Endothelial cell of umbilical vein (primary cell): ENCODE data around the gene CADM4.

ENCODE experiments used
- POLR2A ChIP-seq: IDR thresholded peaks from 2 replicates; pipeline ENCODE4 v1.6.1; 2012; ENCODE audit warnings: low read depth, mild to moderate bottlenecking, control low read depth, low read length
- TF ChIP-seq, protein P1 (sequence below), 2 donors: IDR thresholded peaks; 1 replicate in 1 of 2; 2 replicates in 1 of 2; pipeline ENCODE4 v1.5.1; 2011; ENCODE audit warnings: low read length in 2 of 2, mild to moderate bottlenecking in 2 of 2, moderate library complexity in 2 of 2, control low read depth in 1 of 2, inconsistent platforms in 1 of 2, low read depth in 1 of 2; ENCODE audit not compliant: insufficient read depth in 1 of 2; ENCODE audit errors: extremely low read depth in 1 of 2

DNA sequence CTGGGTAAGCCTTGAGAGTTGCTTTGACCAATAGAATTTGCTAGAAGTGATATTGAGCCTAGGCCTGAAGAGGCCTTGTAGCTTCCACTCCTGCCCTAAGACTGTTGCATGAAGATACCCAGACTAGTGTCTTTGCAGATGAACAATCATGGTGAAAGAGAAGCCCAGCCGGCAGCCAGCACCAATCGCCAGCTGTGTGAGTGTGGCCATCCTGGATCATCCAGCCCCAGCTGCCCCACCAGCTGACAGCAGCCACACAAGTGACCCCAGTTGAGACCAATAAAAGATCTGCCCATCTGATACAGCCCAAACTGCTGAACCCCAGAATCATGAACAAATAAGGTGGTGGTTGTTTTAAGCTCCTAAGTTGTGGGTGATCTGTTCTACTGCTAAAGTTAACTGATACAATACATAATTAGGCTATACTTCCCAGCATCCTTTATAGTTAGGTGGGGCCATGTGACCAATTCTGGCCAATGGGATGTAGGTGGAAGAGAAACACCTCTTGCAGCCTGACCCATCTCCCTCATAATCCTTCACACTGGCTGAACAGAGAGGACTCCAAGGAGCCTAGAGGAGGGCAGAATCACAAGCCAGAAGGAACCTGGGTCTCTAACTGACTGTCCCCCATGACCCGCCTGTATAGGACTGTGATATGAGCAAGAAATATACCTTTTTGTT, 10.9 kb downstream of the CADM4 start:
- no peak for TF ChIP-seq POLR2A
- TF ChIP-seq, protein P1, sequence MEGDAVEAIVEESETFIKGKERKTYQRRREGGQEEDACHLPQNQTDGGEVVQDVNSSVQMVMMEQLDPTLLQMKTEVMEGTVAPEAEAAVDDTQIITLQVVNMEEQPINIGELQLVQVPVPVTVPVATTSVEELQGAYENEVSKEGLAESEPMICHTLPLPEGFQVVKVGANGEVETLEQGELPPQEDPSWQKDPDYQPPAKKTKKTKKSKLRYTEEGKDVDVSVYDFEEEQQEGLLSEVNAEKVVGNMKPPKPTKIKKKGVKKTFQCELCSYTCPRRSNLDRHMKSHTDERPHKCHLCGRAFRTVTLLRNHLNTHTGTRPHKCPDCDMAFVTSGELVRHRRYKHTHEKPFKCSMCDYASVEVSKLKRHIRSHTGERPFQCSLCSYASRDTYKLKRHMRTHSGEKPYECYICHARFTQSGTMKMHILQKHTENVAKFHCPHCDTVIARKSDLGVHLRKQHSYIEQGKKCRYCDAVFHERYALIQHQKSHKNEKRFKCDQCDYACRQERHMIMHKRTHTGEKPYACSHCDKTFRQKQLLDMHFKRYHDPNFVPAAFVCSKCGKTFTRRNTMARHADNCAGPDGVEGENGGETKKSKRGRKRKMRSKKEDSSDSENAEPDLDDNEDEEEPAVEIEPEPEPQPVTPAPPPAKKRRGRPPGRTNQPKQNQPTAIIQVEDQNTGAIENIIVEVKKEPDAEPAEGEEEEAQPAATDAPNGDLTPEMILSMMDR (IDR thresholded peaks at IDR 0.05; ENCODE audit: extremely low read depth in 1 of 2, insufficient read depth in 1 of 2, low read depth in 1 of 2, low read length in 2 of 2) = no peak
